H9 (cell line): ENCODE data around the gene SLC18B1. TPM values are rescaled to one million over a fixed set of nuclear protein-coding genes. Genes with fewer than 3 reads are reported as not detected.

Experiments
- DNase-seq: peaks from one replicate; pipeline ENCODE4 v3.0.0-alpha.2; 2017
- H2AFZ ChIP-seq: one replicate; pipeline ENCODE4 v1.6.1; 2013; ENCODE audit warnings: mild to moderate bottlenecking, low read length, control low read depth, moderate library complexity
- H2AK5ac ChIP-seq: 2 replicates; pipeline ENCODE4 v1.6.1; 2013; ENCODE audit warnings: low read length, control low read depth, mixed read lengths; ENCODE audit not compliant: insufficient read length
- H2BK120ac ChIP-seq: one replicate; pipeline ENCODE4 v1.6.1; 2013; ENCODE audit warnings: low read depth, mild to moderate bottlenecking, low read length, control low read depth, inconsistent platforms; ENCODE audit not compliant: poor library complexity, severe bottlenecking
- H2BK12ac ChIP-seq: 2 replicates; pipeline ENCODE4 v1.6.1; 2013; ENCODE audit warnings: low read length, control low read depth, mixed read lengths, low read depth; ENCODE audit not compliant: insufficient read length
- H2BK15ac ChIP-seq: 2 replicates; pipeline ENCODE4 v1.6.1; 2013; ENCODE audit warnings: low read depth, low read length, control low read depth
- H2BK20ac ChIP-seq: one replicate; pipeline ENCODE4 v1.6.1; 2013; ENCODE audit warnings: low read depth, mild to moderate bottlenecking, low read length, control low read depth, inconsistent platforms; ENCODE audit not compliant: poor library complexity, severe bottlenecking
- H2BK5ac ChIP-seq: 2 replicates; pipeline ENCODE4 v1.6.1; 2013; ENCODE audit warnings: low read length, control low read depth, mixed read lengths; ENCODE audit not compliant: insufficient read length
- H3K14ac ChIP-seq: 2 replicates; pipeline ENCODE4 v1.6.1; 2013; ENCODE audit warnings: low read length, control low read depth; ENCODE audit not compliant: insufficient read depth
- H3K18ac ChIP-seq: 2 replicates; pipeline ENCODE4 v1.6.1; 2013; ENCODE audit warnings: low read depth, mild to moderate bottlenecking, mixed read lengths, low read length, control low read depth; ENCODE audit not compliant: insufficient read length
- H3K23ac ChIP-seq: 2 replicates; pipeline ENCODE4 v1.6.1; 2013; ENCODE audit warnings: low read length, control low read depth, mixed read lengths, low read depth; ENCODE audit not compliant: insufficient read length
- H3K23me2 ChIP-seq: 2 replicates; pipeline ENCODE4 v1.6.1; 2013; ENCODE audit warnings: low read depth, mild to moderate bottlenecking, mixed read lengths, low read length, control low read depth; ENCODE audit not compliant: insufficient read length, poor library complexity, severe bottlenecking
- H3K27ac ChIP-seq: 2 replicates; pipeline ENCODE4 v1.5.1; 2013; ENCODE audit warnings: low read length, control low read depth, mixed read lengths, low read depth; ENCODE audit not compliant: insufficient read length
- H3K27me3 ChIP-seq: 2 replicates; pipeline ENCODE4 v1.6.1; 2013; ENCODE audit warnings: low read length, control low read depth, inconsistent platforms; ENCODE audit not compliant: insufficient read depth
- H3K4ac ChIP-seq: 2 replicates; pipeline ENCODE4 v1.6.1; 2013; ENCODE audit warnings: low read depth, mild to moderate bottlenecking, control low read depth, inconsistent platforms, low read length, moderate library complexity
- H3K4me1 ChIP-seq: 2 replicates; pipeline ENCODE4 v1.6.1; 2013; ENCODE audit warnings: low read length, control low read depth, inconsistent platforms; ENCODE audit not compliant: insufficient read depth
- H3K4me2 ChIP-seq: 2 replicates; pipeline ENCODE4 v1.6.1; 2013; ENCODE audit warnings: low read length, control low read depth, mixed read lengths; ENCODE audit not compliant: insufficient read length, insufficient read depth
- H3K56ac ChIP-seq: 2 replicates; pipeline ENCODE4 v1.6.1; 2013; ENCODE audit warnings: low read depth, mild to moderate bottlenecking, mixed read lengths, low read length, control low read depth; ENCODE audit not compliant: insufficient read length
- H3K79me1 ChIP-seq: 2 replicates; pipeline ENCODE4 v1.6.1; 2013; ENCODE audit warnings: low read depth, mild to moderate bottlenecking, moderate library complexity, low read length, control low read depth, inconsistent platforms; ENCODE audit not compliant: insufficient read depth, poor library complexity, severe bottlenecking
- H3K79me2 ChIP-seq: 2 replicates; pipeline ENCODE4 v1.6.1; 2013; ENCODE audit warnings: low read length, control low read depth, inconsistent platforms; ENCODE audit not compliant: insufficient read depth
- H3K9ac ChIP-seq: 2 replicates; pipeline ENCODE4 v1.6.1; 2013; ENCODE audit warnings: low read length, control low read depth, mixed read lengths; ENCODE audit not compliant: insufficient read length; ENCODE audit errors: extremely low read depth
- H3K9me3 ChIP-seq: one replicate; pipeline ENCODE4 v1.6.1; 2013; ENCODE audit warnings: low read depth, low read length, inconsistent platforms; ENCODE audit not compliant: control insufficient read depth
- H3T11ph ChIP-seq: one replicate; pipeline ENCODE4 v1.6.1; 2013; ENCODE audit warnings: mild to moderate bottlenecking, low read length, control low read depth, inconsistent platforms
- H4K20me1 ChIP-seq: one replicate; pipeline ENCODE4 v1.6.1; 2013; ENCODE audit not compliant: control insufficient read depth, insufficient read length, insufficient read depth
- H4K5ac ChIP-seq: 2 replicates; pipeline ENCODE4 v1.6.1; 2013; ENCODE audit warnings: low read depth, mild to moderate bottlenecking, mixed read lengths, low read length, control low read depth; ENCODE audit not compliant: insufficient read length
- H4K8ac ChIP-seq: replicated peaks from 2 replicates; pipeline ENCODE4 v1.6.1; 2013; ENCODE audit warnings: low read length, control low read depth, mixed read lengths, low read depth; ENCODE audit not compliant: insufficient read length
- H4K91ac ChIP-seq: 2 replicates; pipeline ENCODE4 v1.6.1; 2013; ENCODE audit warnings: low read depth, mild to moderate bottlenecking, moderate library complexity, mixed read lengths, low read length, control low read depth; ENCODE audit not compliant: insufficient read length
- H3K27ac Mint-ChIP-seq, 3 experiments: 2 replicates in 2 of 3; 3 replicates in 1 of 3; pipeline ENCODE4 v1.8.0; 2020 to 2021; ENCODE audit warnings: mixed read lengths in 3 of 3, mild to moderate bottlenecking in 1 of 3, moderate library complexity in 1 of 3
- H3K27me3 Mint-ChIP-seq: 2 replicates; pipeline ENCODE4 v1.8.0; 2021; ENCODE audit warnings: low read depth, mild to moderate bottlenecking, moderate library complexity, mixed read lengths
- H3K36me3 Mint-ChIP-seq, 3 experiments: 2 replicates in 2 of 3; 3 replicates in 1 of 3; pipeline ENCODE4 v1.8.0; 2020 to 2021; ENCODE audit warnings: low read depth in 3 of 3, mixed read lengths in 3 of 3; ENCODE audit not compliant: insufficient read depth in 1 of 3
- H3K4me1 Mint-ChIP-seq, 2 experiments: 2 replicates each; pipeline ENCODE4 v1.8.0; 2020; ENCODE audit warnings: mixed read lengths in 2 of 2
- H3K4me3 Mint-ChIP-seq, 2 experiments: 2 replicates in 1 of 2; 3 replicates in 1 of 2; pipeline ENCODE4 v1.8.0; 2020 to 2021; ENCODE audit warnings: mild to moderate bottlenecking in 2 of 2, mixed read lengths in 2 of 2, moderate library complexity in 1 of 2
- H3K9me3 Mint-ChIP-seq, 2 experiments: 2 replicates in 1 of 2; 3 replicates in 1 of 2; pipeline ENCODE4 v1.8.0; 2020; ENCODE audit warnings: mild to moderate bottlenecking in 2 of 2, mixed read lengths in 2 of 2, moderate library complexity in 1 of 2
- whole genome bisulfite sequencing: extraction: QIAGEN DNeasy Blood & Tissue Kit; methylation state at CpG from one replicate; pipeline ENCODE4 v1.1.7; 2013; ENCODE audit warnings: missing lambda C conversion rate, low lambda C conversion rate, mixed read lengths; ENCODE audit not compliant: insufficient read length; ENCODE audit errors: extremely low coverage; 5-methylcytosine and 5-hydroxymethylcytosine counted together
- total RNA-seq: library from RNA; stranded (reverse); gene quantifications from 2 replicates; pipeline ENCODE4 v1.2.1, GENCODE V29; 2021
- TF ChIP-seq, protein P1 (sequence below): fragments of 200-600 bp; sonication (generic); conservative IDR thresholded peaks from 3 replicates; pipeline ENCODE4 v1.8.0; 2021; ENCODE audit warnings: antibody characterized with exemption, mild to moderate bottlenecking

The SLC18B1 gene
- total RNA-seq, 1 experiment from 2014 or later = 19.8 TPM

- no peak for DNase-seq
- Histone ChIP-seq H2BK5ac (no peak overlapping the region), H3K18ac (no peak overlapping the region), H3K23ac (no peak overlapping the region), H4K8ac (no peak overlapping the region), H4K91ac (no peak overlapping the region), H3K4me2 (no peak overlapping the region), H2BK20ac (no peak overlapping the region), H3K9ac (no peak overlapping the region), H3T11ph (no peak overlapping the region), H3K56ac (no peak overlapping the region), H3K4ac (no peak overlapping the region), H3K23me2 (no peaks in the 10 kb centered on the region), H4K20me1 (no peaks in the 10 kb centered on the region), H3K27ac (no peak overlapping the region), H2BK12ac (no peak overlapping the region), H3K9me3 (no peaks in the 10 kb centered on the region), H3K14ac (no peak overlapping the region), H3K27me3 (no peaks in the 10 kb centered on the region), H3K4me1 (no peaks in the 10 kb centered on the region), H3K79me2 (no peaks in the 10 kb centered on the region), H2AFZ (no peak overlapping the region), H2AK5ac (no peak overlapping the region), H4K5ac (no peak overlapping the region), H3K79me1 (no peaks in the 10 kb centered on the region), H2BK15ac (no peak overlapping the region), H2BK120ac (no peak overlapping the region)
- WGBS = no CpG with 5 or more reads among the region's 3 CpGs
- no peaks in the 10 kb centered on the region for H3K4me1 Mint-ChIP-seq
- no peaks in the 10 kb centered on the region for H3K9me3 Mint-ChIP-seq
- H3K27ac Mint-ChIP-seq = 0 out of 7 replicates have a peak overlapping the region, but pooled peaks of 1 of the 3 experiments have one; percentile 55
- H3K36me3 Mint-ChIP-seq = no peaks in the 10 kb centered on the region
- H3K27me3 Mint-ChIP-seq = no peaks in the 10 kb centered on the region
- TF ChIP-seq, protein P1, sequence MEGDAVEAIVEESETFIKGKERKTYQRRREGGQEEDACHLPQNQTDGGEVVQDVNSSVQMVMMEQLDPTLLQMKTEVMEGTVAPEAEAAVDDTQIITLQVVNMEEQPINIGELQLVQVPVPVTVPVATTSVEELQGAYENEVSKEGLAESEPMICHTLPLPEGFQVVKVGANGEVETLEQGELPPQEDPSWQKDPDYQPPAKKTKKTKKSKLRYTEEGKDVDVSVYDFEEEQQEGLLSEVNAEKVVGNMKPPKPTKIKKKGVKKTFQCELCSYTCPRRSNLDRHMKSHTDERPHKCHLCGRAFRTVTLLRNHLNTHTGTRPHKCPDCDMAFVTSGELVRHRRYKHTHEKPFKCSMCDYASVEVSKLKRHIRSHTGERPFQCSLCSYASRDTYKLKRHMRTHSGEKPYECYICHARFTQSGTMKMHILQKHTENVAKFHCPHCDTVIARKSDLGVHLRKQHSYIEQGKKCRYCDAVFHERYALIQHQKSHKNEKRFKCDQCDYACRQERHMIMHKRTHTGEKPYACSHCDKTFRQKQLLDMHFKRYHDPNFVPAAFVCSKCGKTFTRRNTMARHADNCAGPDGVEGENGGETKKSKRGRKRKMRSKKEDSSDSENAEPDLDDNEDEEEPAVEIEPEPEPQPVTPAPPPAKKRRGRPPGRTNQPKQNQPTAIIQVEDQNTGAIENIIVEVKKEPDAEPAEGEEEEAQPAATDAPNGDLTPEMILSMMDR = no peak
- H3K4me3 Mint-ChIP-seq = no peak overlapping the region
These were observed 38.2 kb downstream of the SLC18B1 start for GRCh38 chr6:132760256-132760655.
